ENCODE results near the gene AOC2. TPM values are rescaled to one million over a fixed set of nuclear protein-coding genes. Genes with fewer than 3 reads are reported as not detected.

The AOC2 gene
- total RNA-seq, 1 experiment from 2014 or later, result 7.1 TPM

- H3K9me3 Mint-ChIP-seq, result no peaks in the 10 kb centered on the region; a peak in 1 of 5 replicates
- Histone ChIP-seq H3K79me1 (ENCODE audit: insufficient read depth, low read depth, low read length, poor library complexity, severe bottlenecking) (no peaks in the 10 kb centered on the region), H4K91ac (ENCODE audit: insufficient read length, low read depth, low read length) (no peak overlapping the region), H3K9ac (ENCODE audit: extremely low read depth, insufficient read length, low read length) (no peak overlapping the region), H3K79me2 (ENCODE audit: insufficient read depth, low read length) (peaks cover 3% of the 10 kb centered on the region; the same call in 1 of the 2 replicates), H3K14ac (ENCODE audit: insufficient read depth, low read length) (no peak overlapping the region), H3K23ac (ENCODE audit: insufficient read length, low read depth, low read length) (no peak overlapping the region), H3K4me2 (ENCODE audit: insufficient read depth, insufficient read length, low read length) (no peak overlapping the region), H2BK12ac (ENCODE audit: insufficient read length, low read depth, low read length) (no peak overlapping the region), H4K5ac (ENCODE audit: insufficient read length, low read depth, low read length) (no peak overlapping the region), H3K9me3 (ENCODE audit: control insufficient read depth, low read depth, low read length) (no peaks in the 10 kb centered on the region), H2AK5ac (ENCODE audit: insufficient read length, low read length) (no peak overlapping the region), H3K23me2 (ENCODE audit: insufficient read length, low read depth, low read length, poor library complexity, severe bottlenecking) (peaks cover 6% of the 10 kb centered on the region), H2BK20ac (ENCODE audit: low read depth, low read length, poor library complexity, severe bottlenecking) (no peak overlapping the region), H4K8ac (replicated peaks; ENCODE audit: insufficient read length, low read depth, low read length) (no peak overlapping the region), H3K4me1 (ENCODE audit: insufficient read depth, low read length) (no peaks in the 10 kb centered on the region), H2AFZ (ENCODE audit: low read length) (no peak overlapping the region), H3K56ac (ENCODE audit: insufficient read length, low read depth, low read length) (no peak overlapping the region), H4K20me1 (ENCODE audit: control insufficient read depth, insufficient read depth, insufficient read length) (no peaks in the 10 kb centered on the region), H3K27me3 (ENCODE audit: insufficient read depth, low read length) (no peaks in the 10 kb centered on the region), H2BK15ac (ENCODE audit: low read depth, low read length) (no peak overlapping the region), H2BK120ac (ENCODE audit: low read depth, low read length, poor library complexity, severe bottlenecking) (no peak overlapping the region), H2BK5ac (ENCODE audit: insufficient read length, low read length) (no peak overlapping the region), H3K27ac (ENCODE audit: insufficient read length, low read depth, low read length) (no peak overlapping the region), H3K18ac (ENCODE audit: insufficient read length, low read depth, low read length) (no peak overlapping the region), H3T11ph (ENCODE audit: low read length) (no peak overlapping the region), H3K4ac (ENCODE audit: low read depth, low read length) (no peak overlapping the region)
- TF ChIP-seq CTCF (conservative IDR thresholded peaks at IDR 0.05), result no peak
- H3K27ac Mint-ChIP-seq, result no peak overlapping the region
- no CpG with 5 or more reads among the region's 1 CpG for WGBS (ENCODE audit: extremely low coverage, insufficient read length, low lambda C conversion rate)
- no peak for DNase-seq
- peaks cover 11 to 13% of the 10 kb centered on the region in 2 experiments for H3K4me1 Mint-ChIP-seq
- H3K27me3 Mint-ChIP-seq (ENCODE audit: low read depth), result peaks cover 20% of the 10 kb centered on the region
- no peak overlapping the region for H3K4me3 Mint-ChIP-seq
- H3K36me3 Mint-ChIP-seq (ENCODE audit: insufficient read depth in 1 of 3, low read depth in 3 of 3), result peaks cover 0 to 2% (median 0%) of the 10 kb centered on the region in 3 experiments; a peak in 1 of 7 replicates
Observed at GRCh38 chr17:42827472-42827871, 16.9 kb upstream of the AOC2 start.

Data from H9 (cell line).